22Rv1 (cell line): ENCODE data around the gene THSD4.

Experiments
- H3K27ac ChIP-seq: fragments of 450-650 bp; 2 replicates; pipeline ENCODE4 v1.5.1; 2017
- ZFX ChIP-seq: fragments of 450-650 bp; IDR thresholded peaks from 2 replicates; pipeline ENCODE4 v1.6.1; 2017; ENCODE audit warnings: antibody characterized with exemption, borderline replicate concordance
- TF ChIP-seq, protein P1 (sequence below): fragments of 450-650 bp; IDR thresholded peaks from 2 replicates; pipeline ENCODE4 v1.5.1; 2017; ENCODE audit warnings: mild to moderate bottlenecking

THSD4 gene

DNA sequence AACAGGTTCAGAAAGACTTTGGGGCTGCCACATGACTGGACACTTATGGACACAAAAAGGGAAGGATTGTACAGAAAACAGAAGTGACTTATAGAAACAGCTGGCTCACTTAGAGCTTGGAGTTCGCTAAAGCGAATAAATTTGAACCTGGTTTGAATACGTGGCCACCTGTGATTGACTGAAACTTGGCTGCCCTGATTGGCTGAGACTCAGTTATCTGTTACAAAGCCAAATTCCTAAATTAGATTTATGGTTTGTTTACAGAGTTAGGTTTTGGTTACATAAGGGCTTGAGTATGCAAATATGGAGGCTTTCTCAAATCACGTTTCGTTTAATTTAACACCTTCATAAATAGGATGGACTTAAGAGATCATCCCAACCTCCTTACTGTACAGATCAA is 270.2 kb downstream of the THSD4 start:
- peak overlapping the region; percentile 16; the same call in 1 of the 2 replicates for H3K27ac ChIP-seq
- TF ChIP-seq ZFX, result no peak
- TF ChIP-seq, protein P1, sequence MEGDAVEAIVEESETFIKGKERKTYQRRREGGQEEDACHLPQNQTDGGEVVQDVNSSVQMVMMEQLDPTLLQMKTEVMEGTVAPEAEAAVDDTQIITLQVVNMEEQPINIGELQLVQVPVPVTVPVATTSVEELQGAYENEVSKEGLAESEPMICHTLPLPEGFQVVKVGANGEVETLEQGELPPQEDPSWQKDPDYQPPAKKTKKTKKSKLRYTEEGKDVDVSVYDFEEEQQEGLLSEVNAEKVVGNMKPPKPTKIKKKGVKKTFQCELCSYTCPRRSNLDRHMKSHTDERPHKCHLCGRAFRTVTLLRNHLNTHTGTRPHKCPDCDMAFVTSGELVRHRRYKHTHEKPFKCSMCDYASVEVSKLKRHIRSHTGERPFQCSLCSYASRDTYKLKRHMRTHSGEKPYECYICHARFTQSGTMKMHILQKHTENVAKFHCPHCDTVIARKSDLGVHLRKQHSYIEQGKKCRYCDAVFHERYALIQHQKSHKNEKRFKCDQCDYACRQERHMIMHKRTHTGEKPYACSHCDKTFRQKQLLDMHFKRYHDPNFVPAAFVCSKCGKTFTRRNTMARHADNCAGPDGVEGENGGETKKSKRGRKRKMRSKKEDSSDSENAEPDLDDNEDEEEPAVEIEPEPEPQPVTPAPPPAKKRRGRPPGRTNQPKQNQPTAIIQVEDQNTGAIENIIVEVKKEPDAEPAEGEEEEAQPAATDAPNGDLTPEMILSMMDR, result no peak

DNA sequence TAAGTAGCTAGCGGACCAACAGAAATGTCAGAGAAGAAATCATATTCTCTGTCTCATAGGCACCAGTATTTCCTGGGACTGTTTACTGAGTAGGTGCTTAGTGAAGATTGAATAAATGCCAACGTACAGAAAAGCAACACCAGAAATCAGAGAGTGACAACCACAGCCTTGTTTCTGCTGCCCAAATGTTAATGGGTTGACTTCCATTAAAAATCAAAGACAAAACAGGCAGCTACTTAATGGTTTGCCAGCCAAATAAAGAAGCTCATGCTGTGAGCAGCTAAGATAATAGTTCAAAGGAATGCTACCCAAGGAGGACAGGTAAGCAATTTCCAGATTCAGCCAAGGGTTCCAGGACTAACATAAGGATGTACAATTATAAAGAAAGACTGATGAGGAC is 270.7 kb downstream of the THSD4 start:
- TF ChIP-seq, protein P1, result no peak
- TF ChIP-seq ZFX, result no peak
- no peak overlapping the region; the same call in 1 of the 2 replicates for H3K27ac ChIP-seq

DNA sequence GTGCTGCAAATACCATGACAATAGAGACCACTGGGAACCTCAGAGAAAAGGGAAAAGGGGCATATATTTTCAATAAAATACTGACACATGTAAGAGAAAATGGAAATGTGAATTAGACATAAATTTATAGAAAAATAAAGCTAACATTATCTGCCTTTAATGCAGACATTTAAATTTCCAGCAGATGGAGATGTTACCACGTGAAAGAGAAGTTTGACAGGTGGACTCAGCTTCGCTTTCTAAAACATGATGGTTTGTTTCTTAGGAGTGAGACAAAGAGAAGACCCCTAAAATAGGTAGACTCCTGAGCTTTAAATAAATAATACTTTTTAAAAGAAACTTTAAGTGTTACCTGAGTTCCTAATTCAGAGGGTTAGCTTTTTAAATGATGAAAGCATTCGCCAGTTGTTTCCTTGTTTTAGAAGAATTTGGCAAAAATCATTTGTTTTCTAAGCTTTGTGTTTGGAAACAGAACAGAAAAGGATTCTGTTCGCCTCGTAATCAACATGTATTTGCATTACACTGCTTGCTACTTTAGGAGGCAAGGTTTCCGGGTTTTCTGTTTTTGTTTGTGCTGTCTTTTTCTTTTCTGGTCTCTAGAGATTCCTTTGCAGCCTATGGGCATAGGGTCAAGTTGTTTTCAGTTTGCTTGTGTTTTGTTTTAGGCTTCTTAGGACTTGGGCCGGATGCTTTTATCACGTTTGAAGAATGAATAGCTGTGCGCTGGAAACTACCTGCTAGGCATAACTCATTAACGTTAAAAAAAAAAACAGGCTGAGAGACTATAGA is 271.4 kb downstream of the THSD4 start:
- H3K27ac ChIP-seq, result no peak overlapping the region

DNA sequence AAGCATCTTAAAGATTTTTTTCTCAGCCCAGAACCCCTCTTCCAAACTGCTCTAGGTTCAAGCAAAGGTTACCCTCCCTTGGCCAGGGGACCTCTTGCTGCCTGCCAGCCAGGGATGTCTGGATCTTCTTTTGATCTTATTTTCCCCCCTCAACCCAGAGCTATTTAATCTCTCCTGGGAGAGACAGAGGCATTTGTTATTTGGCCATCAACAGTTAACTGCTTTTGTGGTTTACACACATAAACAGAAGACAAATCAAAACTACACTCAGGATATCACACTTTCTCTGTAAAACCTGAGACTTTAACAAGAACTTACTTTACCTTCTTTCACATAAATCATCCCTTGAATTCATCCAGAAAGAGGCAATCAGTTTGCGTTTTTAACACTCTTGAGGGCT is 272.5 kb downstream of the THSD4 start:
- TF ChIP-seq ZFX, result no peak
- TF ChIP-seq, protein P1, result no peak
- no peak overlapping the region for H3K27ac ChIP-seq

More for the DNA sequence above, 271.4 kb downstream of the THSD4 start:
- no peak for TF ChIP-seq ZFX
- TF ChIP-seq, protein P1, result peak; percentile 45

DNA sequence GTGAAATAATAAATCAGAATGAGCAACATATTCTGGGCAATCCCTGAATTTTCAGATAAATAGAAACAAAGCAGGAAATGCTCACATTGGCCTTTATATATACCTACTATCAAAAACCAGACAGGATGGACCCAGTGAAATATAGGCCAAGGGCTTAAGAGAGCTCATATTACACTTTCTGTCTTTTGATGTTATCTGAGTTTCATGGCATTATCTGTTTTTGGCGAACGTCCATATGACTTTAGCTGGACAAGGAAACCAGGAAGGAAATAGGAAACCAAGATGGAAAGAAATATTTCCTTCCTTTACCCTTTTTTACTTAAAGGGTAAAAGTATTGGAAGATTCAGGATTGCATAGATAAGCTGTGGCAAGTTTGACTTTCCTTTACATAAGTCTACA is 274.8 kb downstream of the THSD4 start:
- no peak overlapping the region for H3K27ac ChIP-seq
- TF ChIP-seq ZFX, result no peak
- TF ChIP-seq, protein P1, result no peak

DNA sequence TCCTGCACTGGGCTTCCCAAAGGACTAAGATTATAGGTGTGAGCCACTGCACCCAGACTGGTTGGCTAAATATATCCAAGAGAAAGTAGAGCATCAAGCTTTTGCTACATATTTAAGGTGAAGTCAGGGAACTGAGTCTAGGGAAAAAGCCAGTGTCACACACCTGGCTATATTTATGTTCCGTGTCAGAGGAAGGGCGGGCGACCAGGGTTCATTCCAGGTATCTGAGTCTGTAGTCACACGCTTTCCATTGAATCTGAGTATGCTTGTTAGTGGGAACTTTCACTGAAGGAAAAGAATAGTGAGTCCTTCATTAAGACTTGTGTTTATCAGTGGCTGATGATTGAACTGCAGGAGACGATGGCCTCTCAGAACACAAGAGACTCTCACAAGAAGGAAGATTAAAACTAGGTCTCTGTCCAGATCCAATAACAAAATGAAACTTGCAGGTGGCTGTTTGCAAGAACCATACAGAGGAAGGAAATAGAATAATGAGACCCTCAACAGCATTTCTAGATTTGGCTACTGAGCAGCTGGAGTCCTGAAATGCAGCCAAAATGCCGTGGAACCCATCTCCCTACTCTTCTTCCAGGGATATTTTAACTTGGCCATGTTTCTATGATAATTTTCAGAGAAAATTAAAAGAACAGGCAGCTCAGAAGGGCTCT is 276.3 kb downstream of the THSD4 start:
- H3K27ac ChIP-seq, result no peak overlapping the region
- TF ChIP-seq, protein P1, result no peak
- no peak for TF ChIP-seq ZFX

DNA sequence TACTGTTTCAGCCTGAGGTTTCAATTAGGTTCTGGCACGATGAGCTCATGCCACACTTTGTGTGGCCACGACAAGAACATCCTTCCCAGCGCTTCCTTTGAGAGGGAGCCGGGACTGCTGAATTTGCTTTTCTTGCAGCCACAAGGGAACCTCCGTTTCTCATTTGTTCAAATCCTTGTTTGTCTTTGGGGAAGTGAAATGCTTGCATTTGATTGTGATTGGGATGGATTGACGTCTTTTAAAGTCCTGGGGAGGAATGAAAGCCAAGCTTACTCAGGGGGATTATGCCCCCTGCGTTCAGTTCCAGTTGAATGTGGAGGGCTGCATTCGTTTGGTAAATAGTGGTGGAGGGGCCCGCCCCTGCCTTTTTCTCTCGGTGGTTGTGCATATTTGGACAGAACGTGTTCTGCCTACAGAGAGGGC is 277.6 kb downstream of the THSD4 start:
- H3K27ac ChIP-seq, result no peak overlapping the region

More for the DNA sequence above, 277.6 kb downstream of the THSD4 start:
- TF ChIP-seq, protein P1, result no peak
